GM20431 (cell line): ENCODE measurements around the gene ANK2.

Source experiments
- in situ Hi-C: fragments of 300-500 bp; cut with MseI, MboI; formaldehyde crosslinking; loops from one replicate; pipeline ENCODE4 v1.15.0; 2020; ENCODE audit warnings: low sequenced_read_pairs; ENCODE audit not compliant: unreplicated experiment

The ANK2 gene

DNA sequence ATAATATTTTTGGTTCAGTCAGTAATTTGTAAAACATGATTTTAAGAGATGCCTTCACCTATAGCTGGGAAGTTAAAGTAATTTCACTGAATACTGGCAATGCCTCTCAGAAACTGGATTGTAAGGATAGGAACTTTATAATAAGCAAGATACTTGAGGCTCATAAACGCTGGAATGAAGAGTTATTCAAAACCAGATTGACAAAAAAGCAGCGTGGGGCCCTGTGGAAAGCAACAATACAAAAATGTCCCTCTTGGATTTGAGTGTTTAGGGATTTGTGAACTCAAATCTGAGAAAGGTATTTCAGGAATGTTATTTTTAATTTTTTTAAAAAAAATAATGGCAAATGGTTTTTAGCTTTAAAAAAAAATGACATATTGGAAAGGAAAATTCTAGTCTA lies 94.6 kb downstream of the ANK2 start:
- in situ Hi-C loops: no loop called here

GRCh38 chr4:113145147-113145518 lies 95.7 kb downstream of the ANK2 start:
- in situ Hi-C loops: no loop called here

DNA sequence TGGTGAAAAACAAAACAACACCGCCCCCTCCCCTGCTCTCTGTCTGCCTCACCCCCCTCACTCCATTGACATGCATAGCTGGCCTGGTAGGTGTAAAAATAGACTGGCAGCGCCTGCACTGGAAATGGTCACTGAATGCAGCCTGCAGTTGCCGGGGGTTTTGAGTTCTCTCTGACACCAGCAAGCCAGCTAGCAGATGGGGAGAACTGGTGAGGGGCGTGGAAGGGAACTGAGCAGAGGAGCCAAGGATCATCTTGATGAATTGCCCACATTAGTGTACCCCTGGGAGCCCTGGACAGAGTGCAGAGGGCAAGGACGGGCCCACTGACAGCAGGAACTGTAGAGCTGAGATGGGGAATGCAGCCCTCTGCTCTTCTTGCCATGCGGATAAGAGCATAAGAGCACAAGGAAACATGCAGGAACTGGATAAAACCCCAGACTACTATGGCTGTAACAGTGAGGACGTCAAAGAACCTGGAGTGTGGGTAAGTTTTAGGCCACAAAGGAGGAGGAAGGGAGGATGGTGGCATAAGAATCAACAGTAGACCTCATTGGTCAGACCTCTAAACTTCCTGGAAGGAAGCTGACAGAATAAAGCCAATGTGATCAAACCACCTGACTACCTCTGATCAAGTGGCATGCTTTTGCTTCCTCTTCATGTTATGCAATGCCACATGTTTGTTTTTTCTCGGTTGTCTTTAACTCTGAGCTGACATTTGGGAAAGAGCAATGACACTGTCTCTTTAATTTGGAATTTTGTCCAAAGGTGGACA lies 96.3 kb downstream of the ANK2 start:
- in situ Hi-C loops: no loop called here

- in situ Hi-C loops: no loop called here
Measured at GRCh38 chr4:113146876-113147358, 97.5 kb downstream of the ANK2 start.

GRCh38 chr4:113147498-113148111 lies 98.2 kb downstream of the ANK2 start:
- in situ Hi-C loops: no loop called here

DNA sequence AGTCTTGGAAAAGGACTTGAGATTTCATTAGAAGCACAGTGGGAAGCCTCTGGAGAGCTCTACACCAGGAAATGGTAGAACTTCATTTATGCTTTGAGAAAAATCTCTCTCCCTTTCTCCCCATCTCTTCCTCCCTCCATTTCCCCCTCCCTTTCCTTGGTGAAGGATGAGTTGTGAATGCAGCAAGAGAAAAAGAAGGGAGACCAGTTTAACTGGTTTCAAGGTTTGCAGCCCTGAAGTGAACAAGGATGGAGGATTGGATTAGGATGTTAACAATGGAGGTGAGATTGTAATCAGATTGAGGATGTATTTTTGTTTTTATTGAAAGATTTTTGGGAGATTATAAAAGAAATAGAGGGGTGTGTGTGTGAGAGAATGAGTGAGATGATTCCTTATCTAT lies 99.5 kb downstream of the ANK2 start:
- in situ Hi-C loops: no loop called here

DNA sequence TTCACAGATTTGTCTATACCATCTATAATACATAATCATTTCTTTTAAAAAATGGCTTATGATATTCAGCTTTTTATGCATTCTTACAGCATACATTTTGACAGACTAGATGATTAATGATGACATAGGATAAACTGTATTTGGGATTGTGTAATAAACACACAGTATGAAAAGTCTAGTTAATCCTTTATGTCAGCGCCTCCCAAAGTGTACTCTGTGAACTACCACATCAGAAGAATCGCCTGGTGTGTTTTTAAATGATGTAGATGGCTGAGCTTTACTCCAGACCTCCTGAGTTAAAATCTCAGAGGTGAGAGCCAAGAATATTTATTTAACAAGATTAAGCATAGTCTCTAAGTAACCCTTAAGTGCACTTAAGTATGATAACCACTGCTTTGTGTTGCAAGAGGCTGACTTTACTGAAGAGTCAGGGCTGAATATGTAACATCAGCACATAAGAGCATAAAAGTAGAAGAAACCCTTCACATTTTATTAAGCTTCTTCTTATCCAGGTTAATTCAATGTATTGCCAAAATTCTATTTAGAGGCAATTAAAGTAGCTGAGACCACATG lies 104.2 kb downstream of the ANK2 start:
- in situ Hi-C loops: no loop called here

DNA sequence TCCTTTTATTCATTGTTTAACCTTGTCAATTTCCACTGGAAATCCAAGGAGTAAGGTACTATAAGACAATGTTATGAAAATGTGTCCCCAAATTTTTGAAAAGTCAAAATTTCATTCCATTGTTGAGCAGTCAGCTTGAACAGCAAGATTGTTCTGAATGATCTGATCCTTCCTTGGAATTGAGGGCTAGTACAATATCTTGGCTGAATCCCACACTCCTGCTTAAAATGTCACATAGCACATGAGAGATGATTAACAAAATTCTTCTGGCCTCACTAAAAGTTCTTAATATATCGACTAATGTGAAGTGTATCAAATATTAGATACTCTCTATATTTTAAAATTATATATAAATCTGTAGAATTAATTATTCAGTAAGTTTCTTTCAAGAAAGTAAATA lies 104.8 kb downstream of the ANK2 start:
- in situ Hi-C loops: no loop called here

DNA sequence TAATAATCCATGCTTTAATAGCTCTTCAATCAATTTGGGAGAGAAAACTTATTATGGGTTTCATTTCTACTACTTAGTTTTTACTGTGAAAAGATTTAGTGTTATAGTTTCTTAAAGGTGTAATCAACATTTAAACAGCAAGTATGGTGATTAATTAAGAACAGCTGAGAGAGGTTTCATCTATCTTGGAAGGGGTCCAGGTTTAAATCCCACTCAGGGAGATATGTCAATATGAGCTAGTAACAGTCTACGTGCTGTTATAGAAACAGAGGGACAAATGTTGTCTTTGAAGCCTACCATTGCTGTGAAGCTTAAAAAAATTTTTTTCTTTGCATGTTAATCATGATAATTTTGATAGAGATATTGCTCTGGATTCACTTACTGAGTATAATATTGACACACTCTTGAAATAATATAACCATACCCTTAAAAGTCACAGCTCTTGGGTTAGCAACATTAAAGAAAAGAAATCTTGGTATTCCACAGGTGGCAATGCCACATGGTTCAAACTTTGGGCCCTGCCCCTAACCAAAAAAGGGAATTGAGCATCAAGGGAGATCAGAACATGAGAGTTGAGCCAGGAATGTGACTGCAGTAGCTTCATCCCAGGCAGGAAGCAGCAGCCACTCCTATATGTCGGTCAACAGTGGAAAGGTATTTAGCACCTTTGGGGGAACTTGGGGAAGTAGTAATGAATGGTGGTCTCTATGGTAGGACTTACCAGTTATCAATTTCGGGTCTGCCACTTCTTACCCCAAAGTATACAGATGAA lies 107.8 kb downstream of the ANK2 start:
- in situ Hi-C loops: no loop called here

DNA sequence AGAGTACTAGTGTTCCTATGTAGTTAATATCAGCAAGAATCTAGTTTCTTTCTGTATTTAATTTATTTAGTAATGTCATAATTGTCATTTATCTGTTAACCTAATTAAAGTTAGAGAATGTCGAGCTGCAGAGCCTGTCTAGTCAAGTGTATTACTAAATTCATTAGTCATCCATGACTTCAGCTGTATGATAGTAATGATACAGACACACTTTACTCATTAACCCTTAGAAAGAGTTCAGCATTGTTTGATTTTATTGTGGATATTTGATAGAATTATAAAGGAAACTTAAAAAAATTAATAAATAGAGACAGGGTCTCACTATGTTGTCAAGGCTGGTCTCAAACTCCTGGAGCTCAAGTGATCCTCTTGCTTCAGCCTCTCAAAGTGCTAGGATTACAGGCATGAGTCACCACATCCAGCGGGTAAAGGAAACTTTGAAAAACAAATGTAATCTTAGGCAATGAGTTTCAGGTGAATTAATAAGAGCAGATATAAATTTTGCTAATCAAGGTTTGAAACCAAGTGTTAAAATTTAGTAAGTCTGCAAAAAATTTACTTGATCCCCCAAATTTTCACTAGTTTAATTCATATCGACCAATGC lies 110.6 kb downstream of the ANK2 start:
- in situ Hi-C loops: no loop called here

DNA sequence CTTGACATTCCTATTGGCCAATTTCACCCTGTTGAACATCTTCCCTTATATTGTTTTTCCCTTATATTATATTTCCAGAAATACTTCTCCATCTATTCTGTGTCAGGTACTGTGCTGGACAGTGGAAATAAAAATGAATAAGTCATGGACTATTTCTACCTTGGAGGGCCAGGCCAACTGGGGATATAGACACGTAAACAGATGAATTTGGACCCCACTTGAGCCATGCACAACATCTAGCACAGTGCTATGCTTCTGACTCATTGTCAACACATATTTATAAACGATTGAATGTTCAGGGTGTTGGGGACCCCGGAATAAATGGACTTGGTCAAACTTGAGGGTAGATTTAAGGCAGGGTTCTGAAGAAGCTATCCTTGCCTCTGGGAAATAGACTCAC lies 111.1 kb downstream of the ANK2 start:
- in situ Hi-C loops: no loop called here

GRCh38 chr4:113162089-113162488 lies 112.6 kb downstream of the ANK2 start:
- in situ Hi-C loops: no loop called here

- in situ Hi-C loops: no loop called here
Measured at GRCh38 chr4:113169368-113169767, 119.9 kb downstream of the ANK2 start.

DNA sequence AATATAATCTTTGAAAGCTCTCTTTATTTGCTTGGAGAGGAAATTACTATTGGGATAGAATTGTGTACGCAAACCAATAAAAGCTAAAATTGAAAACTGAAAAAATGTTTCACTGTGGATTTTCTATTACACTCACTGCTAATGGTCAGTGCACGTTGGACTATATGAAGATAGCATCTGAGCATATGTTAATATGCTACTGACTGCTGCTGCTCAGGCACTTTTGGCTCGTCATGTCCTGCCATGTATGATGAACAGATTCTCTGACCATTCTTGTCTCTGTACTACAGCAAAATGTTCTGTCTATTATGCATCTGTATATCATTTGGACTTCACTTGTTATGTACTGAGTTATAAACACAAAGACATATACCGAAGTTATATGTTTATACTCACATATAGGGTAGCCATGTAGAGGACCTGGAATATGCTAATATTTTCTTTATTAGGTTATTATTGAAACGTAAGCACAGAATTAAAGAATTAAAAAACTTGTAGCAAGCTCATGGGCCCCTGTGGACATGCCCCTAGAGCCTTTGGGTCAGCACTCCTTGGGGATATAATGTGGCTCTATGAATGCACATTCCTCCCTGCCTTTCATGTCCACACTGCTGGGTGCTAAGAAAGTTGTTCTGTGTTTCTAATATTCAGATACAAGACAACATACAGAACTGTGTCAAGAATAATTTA lies 120.8 kb downstream of the ANK2 start:
- in situ Hi-C loops: no loop called here

- in situ Hi-C loops: no loop called here
Measured at GRCh38 chr4:113170805-113171468, 121.5 kb downstream of the ANK2 start.

DNA sequence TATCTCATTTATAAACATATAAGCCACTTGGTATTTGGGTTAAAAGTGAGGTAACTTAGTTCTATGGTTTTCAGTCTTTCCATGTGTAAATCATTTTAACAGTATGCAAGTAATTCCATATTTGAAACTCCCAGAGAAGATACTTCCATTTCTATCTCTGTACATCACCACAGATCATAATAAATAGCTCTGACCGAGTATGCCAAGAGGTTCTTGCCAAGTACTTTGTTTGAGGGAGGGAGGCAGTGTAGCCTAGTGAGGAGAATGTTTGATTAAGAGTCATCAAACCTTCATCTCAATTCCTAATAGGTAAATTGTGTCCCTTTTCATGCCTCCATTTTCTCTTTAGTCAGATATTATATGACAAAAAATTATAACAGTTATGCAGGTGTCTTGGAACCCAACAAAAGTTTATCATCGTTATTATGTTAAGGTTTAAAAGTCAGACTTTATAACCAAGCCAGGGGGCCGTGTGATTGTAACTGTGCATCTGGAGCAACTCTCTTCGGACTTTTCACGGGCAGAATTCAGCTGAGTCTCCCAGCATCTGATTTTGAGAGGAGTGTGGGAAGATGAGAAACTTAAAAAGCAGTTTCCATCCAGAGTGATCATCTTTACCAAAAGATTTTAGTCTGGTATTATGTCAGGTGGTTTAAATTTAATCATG lies 123.8 kb downstream of the ANK2 start:
- in situ Hi-C loops: no loop called here

- in situ Hi-C loops: no loop called here
Measured at GRCh38 chr4:113173793-113174264, 124.4 kb downstream of the ANK2 start.

DNA sequence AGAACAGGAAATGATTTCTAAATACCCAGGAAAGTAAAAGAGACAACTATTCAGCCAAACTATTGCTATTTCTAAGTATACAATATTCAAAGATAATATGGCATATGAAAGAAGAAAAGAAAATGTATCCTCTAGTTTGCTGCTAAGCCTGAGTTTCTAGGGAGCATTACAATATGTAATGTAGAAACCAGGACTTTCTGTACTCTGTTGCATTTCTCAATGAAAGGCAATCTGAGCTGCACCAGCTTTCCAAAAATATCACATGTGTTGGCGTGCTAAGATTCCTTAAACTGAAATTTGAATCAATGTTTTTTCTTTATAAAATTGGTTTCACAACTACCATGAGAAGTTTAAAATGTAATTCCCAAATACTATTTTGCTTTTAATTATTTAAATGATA lies 129.6 kb downstream of the ANK2 start:
- in situ Hi-C loops: no loop called here

DNA sequence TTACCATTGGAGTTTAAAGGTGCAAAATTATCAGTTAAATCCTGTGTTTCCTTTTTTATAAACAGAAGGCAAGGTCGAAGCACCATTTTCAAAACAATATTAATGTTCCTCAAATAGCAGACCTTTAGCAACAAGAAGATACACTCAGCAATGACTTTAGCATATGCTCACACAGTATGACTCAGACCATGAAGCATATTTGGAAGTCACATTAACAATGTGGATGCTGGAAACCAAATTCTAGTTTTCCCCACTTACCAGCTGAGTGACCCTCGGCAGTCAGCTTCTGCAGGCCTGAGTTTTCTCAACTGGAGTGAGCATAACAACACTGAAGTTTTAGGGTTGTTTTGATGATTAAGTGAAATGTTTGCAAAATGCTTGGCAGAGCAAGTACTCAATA lies 130.5 kb downstream of the ANK2 start:
- in situ Hi-C loops: no loop called here
